NCI-H526 (cell line): ENCODE measurements around the gene LYL1.
"Not testable (repeated sequence)": the region's sequence is repeated elsewhere in the genome, so short reads cannot be mapped to it uniquely, and the experiment has no call there.

Experiments used
- DNase-seq, 2 experiments: peaks; one replicate each; lab custom pipeline; 2025; lab: John Stamatoyannopoulos, UW

Gene LYL1

DNA sequence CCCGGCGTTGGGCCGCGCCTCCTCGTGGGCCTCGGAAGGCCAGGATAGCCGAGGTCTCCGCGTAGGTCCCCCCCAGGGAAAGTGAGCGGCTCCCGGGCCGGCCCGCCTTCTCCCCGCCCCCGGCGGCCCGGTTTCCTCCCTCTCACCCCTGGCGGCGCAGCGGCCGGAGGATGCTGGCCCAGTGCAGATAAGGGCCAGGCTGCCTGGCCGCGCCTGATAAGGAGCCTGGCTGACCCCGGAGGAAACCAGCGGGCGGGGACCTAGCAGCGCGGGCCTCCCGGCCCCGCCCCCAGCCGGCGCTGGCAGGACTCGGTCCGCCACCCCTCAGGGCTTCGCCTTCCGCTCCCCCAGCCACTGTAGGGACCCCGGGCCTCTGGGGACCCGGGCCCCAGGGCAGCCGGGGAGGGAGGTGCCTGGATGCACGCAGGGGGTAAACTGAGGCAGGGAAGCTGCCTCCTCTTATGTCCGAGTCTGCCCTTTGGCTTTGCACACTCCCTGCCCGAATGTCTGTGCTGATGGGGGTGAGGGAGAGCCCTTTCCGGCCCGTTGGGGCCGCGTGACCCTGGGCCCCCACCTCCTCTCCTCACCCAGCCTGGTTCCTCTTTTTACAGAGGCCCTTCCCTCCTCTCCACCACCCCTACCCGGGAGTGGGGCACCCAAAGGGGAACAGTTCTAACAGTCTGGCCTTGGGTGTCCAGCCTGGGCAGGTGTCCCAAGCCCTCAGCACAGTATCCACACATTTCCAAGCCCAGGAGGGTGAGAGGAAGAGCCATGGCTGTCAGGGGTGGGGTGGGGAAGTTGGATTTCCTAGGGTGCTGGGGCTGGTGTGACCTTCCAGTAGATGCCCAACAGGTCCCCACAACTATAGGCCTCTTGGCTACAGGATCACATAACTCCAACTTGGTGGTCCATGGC lies at the start of gene LYL1:
Gene LYL1 (minus strand): TSS at position 193 of the 915 bp plus-strand sequence. CDS start 1,687 bp downstream, outside the sequence.
- DNase-seq, result peak in 1 of 2 experiments; percentile 29

DNA sequence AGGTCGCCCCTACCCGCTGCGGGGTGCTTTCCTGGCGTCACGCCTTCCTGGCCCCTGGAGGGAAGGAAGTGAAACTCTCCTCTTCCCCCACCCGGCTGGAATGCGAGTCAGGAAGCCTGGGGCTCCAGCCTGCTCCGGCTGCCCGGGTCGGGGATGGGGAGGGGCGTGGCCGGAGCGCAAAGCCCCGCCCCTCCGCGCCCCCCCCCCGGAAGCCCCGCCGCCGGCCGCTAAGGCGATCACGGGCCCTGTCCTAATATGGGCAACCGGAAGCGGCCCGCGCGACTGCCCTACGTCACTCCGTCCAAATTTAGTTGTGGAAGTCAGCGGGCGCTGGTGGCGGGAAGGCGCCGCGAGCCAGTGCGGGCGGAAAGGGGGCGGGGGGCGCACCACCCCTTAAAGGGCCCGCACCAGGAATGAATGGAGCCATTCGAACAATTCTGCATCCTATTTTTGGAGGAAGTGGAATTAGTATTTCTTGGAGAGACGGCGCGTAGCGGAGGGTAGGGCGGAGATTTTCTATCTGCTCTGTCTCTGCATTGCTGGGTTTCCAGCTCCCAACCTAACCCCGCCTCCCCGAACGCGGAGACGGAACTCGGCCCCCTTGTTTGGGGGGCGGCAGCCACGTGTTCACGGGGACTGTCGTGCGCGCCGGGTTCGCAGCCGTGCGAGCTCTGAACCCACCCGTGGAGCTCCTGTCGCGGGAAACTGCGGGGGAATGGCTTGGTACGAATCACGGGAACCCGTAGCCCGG lies 49.1 kb upstream of the LYL1 start:
- DNase-seq, result peak; percentile 84 to 94

GRCh38 chr19:13150931-13151604 lies 48.4 kb upstream of the LYL1 start:
- peak in 1 of 2 experiments; percentile 15 for DNase-seq

GRCh38 chr19:13150187-13150930 lies 47.7 kb upstream of the LYL1 start, which contains the start of the genes IER2 and STX10:
TSS of gene IER2 (plus strand) at chr19:13150411. CDS start at chr19:13153187, 2,776 bp downstream.
TSS of gene STX10 (minus strand) at chr19:13150375. CDS start at chr19:13150173, 202 bp downstream.
- peak; percentile 68 to 89 for DNase-seq

DNA sequence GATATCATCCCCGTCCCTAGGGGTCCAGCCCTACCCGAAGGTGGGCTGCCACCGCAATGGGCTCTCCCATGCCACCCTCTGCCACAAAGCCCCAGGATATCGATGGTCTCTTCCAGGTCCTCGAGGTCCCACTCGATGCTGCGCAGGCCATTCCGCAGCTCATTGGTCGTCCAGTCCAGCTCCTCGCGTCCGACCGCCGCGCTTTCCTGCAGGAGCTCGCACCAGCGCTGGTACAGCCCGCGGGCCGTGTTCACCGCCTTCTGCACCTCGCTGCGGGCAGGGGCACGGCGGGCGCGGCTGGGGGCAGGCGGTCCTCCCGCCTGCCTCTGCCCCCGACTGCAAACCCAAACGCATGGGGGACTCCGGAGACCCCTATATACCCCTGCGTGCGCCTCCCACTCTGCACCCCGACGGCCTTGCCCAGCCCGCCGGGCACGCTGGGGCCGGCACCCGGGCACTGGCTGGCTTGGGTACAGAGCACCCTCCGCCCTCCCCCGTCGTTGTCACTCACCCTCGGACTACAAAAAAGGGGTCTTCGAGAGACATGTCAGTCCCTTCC lies 47.0 kb upstream of the LYL1 start:
- DNase-seq, result peak; percentile 13 to 59

- not testable (repeated sequence) for DNase-seq
These were observed 46.5 kb upstream of the LYL1 start for GRCh38 chr19:13149173-13149627.

- DNase-seq, result no peak
These were observed 44.3 kb upstream of the LYL1 start for GRCh38 chr19:13146763-13147563.

- DNase-seq, result no peak
These were observed 37.1 kb upstream of the LYL1 start for GRCh38 chr19:13139633-13140311.

GRCh38 chr19:13138916-13139198 lies 36.2 kb upstream of the LYL1 start:
- no peak for DNase-seq

DNA sequence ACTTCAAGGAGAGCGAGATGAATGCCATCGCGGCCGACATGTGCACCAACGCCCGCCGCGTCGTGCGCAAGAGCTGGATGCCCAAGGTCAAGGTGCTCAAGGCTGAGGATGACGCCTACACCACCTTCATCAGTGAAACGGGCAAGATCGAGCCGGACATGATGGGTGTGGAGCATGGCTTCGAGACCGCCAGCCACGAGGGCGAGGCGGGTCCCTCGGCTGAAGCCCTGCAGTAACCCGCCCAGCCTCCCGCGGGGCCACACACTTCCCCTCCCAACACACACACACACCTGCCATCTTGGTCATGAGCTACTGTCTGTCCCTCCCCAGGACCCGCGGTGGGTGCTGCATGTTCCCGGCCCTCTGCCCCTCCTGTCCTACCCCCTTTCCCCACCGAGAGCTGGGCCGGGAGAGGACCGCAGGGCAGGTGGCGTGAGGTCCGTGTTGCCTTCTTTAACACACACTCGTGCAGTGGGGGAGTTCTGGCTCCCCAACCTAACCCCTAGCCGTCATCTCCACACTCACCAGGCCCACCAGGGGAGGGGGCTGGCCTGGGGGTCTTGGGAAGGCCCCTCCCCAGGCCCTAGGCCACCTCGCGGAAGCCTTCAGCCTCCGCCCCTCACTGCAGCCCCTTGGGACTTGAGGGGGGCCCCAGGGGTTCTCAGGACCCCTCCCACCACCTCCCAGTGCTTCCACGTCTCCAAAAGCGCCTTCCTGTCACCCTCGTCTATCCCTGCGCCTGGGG lies 35.7 kb upstream of the LYL1 start:
- no peak for DNase-seq

- DNase-seq, result no peak
These were observed 34.7 kb upstream of the LYL1 start for GRCh38 chr19:13137290-13137794.

GRCh38 chr19:13135068-13136062 lies 32.7 kb upstream of the LYL1 start:
- DNase-seq, result no peak

DNA sequence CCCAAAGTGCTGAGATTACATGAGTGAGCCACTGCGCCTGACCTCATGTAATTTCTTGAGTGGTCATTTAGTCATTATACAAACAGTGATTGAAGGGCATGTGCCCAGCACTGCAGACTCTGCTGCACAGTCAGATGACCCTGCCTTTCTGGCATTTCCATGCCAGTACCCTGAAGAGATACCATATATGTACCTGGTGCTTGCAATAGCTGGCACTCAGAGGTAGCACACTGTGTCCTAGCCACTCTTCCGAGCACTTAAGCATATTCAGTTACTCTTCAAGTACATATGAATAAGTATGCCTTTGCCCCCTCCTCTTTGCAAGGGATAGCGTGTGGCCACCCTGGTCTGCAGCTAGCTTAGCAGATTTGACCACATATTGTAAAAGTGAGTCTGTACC lies 32.0 kb upstream of the LYL1 start:
- DNase-seq, result no peak

DNA sequence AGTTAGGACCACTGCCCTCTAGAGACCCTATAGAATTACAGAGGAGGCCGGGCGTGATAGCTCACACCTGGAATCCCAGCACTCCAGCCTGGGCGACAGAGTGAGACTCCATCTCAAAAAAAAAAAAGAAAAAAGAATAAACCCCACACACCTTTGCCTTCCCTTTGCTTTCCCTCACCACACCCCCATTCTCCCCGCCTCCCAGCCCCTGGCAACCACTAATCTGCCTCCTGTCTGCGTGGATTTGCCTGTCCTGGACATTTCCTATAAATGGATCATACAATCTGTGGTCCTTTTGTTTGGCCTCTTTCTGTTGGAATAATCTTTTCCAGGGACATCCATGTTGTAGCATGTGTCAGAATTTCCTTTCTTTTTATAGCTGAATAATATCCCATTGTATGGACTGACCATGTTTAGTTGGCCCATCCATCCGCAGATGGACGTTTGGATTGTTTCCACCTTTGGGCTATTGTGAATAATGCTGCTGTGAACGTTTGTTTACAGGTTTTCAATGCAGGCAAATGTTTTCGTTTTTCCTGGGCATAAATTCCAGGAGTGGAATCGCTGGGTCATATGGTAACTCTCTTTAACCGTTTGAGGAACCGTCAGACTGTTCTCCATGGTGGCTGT lies 30.7 kb upstream of the LYL1 start:
- no peak for DNase-seq

GRCh38 chr19:13132471-13133180 lies 30.0 kb upstream of the LYL1 start:
- DNase-seq, result no peak

GRCh38 chr19:13130886-13131490 lies 28.3 kb upstream of the LYL1 start:
- no peak for DNase-seq
